Hematopoietic multipotent progenitor cell treated with erythropoietin and hydrocortisone succinate and interleukin-3 and kit ligand, for 15 days (in vitro differentiated cells): ENCODE results near the gene BEGAIN.
"Not testable (repeated sequence)": the region's sequence is repeated elsewhere in the genome, so short reads cannot be mapped to it uniquely, and the experiment has no call there.

Source experiments
- DNase-seq: peaks from one replicate; pipeline ENCODE4 v3.0.0-alpha.2; 2015; ENCODE audit warnings: low spot score

The BEGAIN gene

GRCh38 chr14:100523131-100523842 is 63.9 kb downstream of the BEGAIN start:
- DNase-seq, result no peak

GRCh38 chr14:100522616-100523099 is 64.6 kb downstream of the BEGAIN start:
- no peak for DNase-seq

- DNase-seq, result not testable (repeated sequence)
Observed at GRCh38 chr14:100506053-100506452, 81.2 kb downstream of the BEGAIN start.

DNA sequence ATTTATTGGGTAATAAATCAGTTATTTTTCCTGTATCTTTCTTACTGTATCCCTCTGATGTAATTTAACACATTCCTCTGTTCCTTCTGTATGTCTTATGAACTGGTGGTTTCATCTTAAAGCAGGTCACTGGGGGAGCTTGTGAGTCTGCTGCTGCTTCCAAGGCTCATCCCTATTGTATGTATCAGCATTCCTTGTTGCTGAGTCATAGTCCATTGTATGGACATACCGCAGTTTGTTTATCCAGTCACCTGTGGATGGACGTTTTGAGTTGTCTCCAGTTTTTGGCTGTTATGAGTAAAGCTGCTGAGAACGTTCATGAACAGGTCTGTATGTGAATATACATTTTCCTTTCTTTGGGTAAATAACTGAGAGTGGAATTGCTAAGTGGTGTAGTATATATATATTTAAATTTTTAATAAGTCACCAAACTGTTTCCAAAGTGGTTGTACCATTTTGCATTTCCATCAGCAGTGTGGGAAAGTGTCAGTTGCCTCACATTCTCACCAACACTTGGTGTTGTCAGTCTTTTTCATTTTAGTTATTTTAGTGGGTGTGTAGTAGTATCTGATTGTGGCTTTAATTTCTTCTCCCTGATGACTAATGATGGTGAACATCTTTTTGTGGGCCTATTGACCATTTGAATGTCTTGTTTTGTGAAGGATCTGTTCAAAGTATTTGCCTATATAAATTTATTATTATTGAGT is 82.7 kb downstream of the BEGAIN start:
- no peak for DNase-seq

GRCh38 chr14:100503251-100503650 is 84.0 kb downstream of the BEGAIN start:
- no peak for DNase-seq

GRCh38 chr14:100502622-100503220 is 84.5 kb downstream of the BEGAIN start:
- no peak for DNase-seq

GRCh38 chr14:100500128-100500527 is 87.1 kb downstream of the BEGAIN start:
- no peak for DNase-seq

DNA sequence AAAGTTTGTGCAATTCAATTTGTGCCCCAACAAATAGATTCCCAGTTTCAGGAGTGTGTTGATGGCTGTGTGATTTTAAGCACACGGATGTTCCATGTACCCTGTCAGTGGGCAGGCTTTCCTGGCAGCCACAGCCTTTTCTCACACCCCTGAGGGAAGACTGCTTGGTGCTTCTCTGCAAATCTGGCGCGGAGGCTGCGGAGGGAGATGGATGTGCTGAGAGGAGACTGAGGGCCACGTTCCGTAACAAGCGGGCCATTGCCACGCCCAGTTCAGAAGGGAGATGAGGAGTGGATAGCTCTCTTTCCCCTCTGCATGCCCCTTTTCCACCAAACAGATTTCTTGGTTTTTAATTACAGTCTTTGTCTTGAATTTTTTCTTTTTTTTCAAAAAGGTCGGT is 89.1 kb downstream of the BEGAIN start:
- DNase-seq, result no peak

DNA sequence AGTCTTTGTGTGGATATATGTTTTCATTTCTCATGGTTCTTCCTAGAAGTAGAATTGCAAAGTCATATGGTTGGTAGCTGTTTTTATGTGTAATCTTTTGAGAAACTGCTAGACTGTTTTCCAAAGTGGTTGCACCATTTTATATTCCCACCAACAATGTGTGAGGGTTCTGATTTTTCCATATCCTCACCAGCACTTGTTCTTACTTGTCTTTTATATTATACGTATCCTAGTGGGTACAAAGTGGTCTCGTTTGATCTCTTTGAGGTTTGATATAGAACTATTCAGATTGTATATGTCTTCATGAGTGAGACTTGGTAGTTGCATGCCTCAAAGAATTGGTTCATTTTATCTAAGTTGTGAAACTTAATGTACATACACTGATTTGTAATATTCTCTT is 91.3 kb downstream of the BEGAIN start:
- no peak for DNase-seq

GRCh38 chr14:100494645-100495044 is 92.6 kb downstream of the BEGAIN start:
- DNase-seq, result no peak

GRCh38 chr14:100490252-100490651 is 97.0 kb downstream of the BEGAIN start:
- DNase-seq, result no peak

GRCh38 chr14:100488057-100488456 is 99.2 kb downstream of the BEGAIN start:
- DNase-seq, result no peak

DNA sequence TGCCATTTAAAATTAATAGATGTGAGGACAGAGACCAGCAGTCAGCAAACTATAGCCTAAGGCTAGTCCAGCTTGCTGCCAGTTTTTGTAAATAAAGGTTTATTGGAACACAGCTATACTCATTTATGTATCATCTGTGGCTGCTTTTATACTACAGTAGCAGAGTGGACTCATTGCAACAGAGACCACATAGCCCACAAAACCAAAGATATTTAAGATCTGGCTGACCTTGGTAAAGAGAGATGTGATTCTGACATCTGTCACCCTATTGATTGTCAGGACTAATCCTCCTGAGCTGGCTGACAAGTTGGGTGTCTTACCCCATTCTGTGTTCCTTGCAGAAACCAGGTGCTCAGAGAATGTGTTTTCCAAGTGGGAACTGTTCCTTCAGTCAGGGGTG is 99.9 kb downstream of the BEGAIN start:
- no peak for DNase-seq
